Nucleus accumbens (tissue), 56 donors: ENCODE results near the gene TRPM5.

Source experiments
- DNase-seq, 56 donors: peaks; one replicate each; lab custom pipeline; 2025; lab: John Stamatoyannopoulos, UW

TRPM5 gene

GRCh38 chr11:2423157-2424025 lies 20.9 kb downstream of the TRPM5 start:
- no peak for DNase-seq

- DNase-seq, result no peak
Observed at GRCh38 chr11:2422461-2423156, 21.7 kb downstream of the TRPM5 start.

GRCh38 chr11:2421996-2422395 lies 22.3 kb downstream of the TRPM5 start:
- DNase-seq, result no peak

GRCh38 chr11:2421226-2421994 lies 22.9 kb downstream of the TRPM5 start:
- no peak for DNase-seq

GRCh38 chr11:2420502-2421225 lies 23.6 kb downstream of the TRPM5 start:
- peak in 47 of 56 donors; percentile 13 to 77 (median 47) for DNase-seq

GRCh38 chr11:2419638-2420501 lies 24.4 kb downstream of the TRPM5 start:
- DNase-seq, result peak in 38 of 56 donors; percentile 1 to 78 (median 34)

GRCh38 chr11:2418693-2419360 lies 25.5 kb downstream of the TRPM5 start:
- DNase-seq, result no peak

- DNase-seq, result no peak
Observed at GRCh38 chr11:2417856-2418692, 26.2 kb downstream of the TRPM5 start.

- no peak for DNase-seq
Observed at GRCh38 chr11:2416765-2417164, 27.5 kb downstream of the TRPM5 start.

- DNase-seq, result no peak
Observed at GRCh38 chr11:2415601-2416380, 28.5 kb downstream of the TRPM5 start.

GRCh38 chr11:2415171-2415570 lies 29.1 kb downstream of the TRPM5 start:
- no peak for DNase-seq

- no peak for DNase-seq
Observed at GRCh38 chr11:2414616-2415015, 29.7 kb downstream of the TRPM5 start.

- DNase-seq, result no peak
Observed at GRCh38 chr11:2413742-2414579, 30.4 kb downstream of the TRPM5 start.

GRCh38 chr11:2412323-2412722 lies 32.0 kb downstream of the TRPM5 start:
- DNase-seq, result no peak

GRCh38 chr11:2411446-2412305 lies 32.6 kb downstream of the TRPM5 start:
- DNase-seq, result no peak
